ENCODE data around the gene GNPDA1.

GNPDA1 gene

GRCh38 chr5:141989720-141990119 is 23.1 kb downstream of the GNPDA1 start:
- DNase-seq, result no peak

DNA sequence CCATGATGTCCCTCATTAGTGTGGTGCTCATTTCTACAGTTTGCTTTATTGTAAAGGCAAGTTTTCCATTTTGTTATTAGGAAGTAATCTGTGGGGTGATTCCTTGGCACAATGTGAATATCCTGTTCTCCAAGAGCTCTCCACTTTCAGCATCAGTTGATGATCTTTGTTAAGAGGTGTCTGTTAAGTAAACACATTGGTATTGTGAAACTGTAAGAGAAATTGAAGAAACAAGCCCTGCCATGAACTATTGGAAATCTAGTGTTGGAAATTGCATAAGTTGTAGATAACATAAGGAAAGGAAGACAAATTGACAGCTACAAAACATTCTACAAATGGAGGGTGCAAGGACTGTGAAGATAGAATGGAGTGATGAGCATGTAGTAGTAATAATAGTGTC is 26.8 kb downstream of the GNPDA1 start:
- no peak for DNase-seq

DNA sequence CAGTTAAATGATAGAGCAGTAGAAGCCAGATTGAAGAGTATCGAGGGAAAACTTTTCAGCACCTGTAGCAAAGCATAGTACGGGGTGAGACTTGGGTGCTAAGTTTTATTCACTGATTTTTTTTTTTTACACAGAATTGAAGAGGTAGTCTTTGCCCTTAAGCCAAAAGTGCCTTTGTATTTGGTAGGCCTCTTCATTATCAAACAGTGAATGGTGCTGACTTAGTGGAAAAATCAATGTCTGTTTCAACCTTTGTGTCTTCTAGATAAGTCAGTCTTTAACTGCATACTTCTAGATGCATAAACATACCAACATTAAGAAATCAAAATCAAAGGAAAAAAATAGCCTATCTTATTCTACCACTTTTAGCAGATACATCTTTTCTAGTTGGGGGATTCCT is 30.2 kb downstream of the GNPDA1 start:
- DNase-seq, result no peak

GRCh38 chr5:141978389-141978788 is 34.4 kb downstream of the GNPDA1 start:
- no peak for DNase-seq

DNA sequence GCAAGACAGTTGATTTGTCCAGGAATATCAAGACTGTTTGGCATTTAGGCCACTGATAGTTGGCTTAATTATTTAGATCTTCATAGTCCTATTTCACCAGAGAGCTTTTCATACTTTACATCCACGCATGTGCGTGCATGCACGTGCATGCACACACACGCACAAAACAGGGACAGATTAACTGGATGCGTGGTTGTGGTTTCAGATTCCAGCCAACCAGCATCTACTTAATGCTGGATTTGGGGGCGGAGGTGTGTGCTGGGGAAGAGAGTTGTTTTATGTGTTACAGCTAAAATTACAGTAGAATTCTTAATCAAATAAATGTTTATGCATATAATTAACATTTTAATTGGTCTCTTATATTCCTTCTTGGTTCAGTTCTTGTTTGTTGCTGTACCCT is 36.7 kb downstream of the GNPDA1 start:
- DNase-seq, result no peak

- DNase-seq, result no peak
Observed at GRCh38 chr5:141973871-141974595, 38.8 kb downstream of the GNPDA1 start.

- no peak for DNase-seq
Observed at GRCh38 chr5:141969783-141970771, 42.8 kb downstream of the GNPDA1 start.

DNA sequence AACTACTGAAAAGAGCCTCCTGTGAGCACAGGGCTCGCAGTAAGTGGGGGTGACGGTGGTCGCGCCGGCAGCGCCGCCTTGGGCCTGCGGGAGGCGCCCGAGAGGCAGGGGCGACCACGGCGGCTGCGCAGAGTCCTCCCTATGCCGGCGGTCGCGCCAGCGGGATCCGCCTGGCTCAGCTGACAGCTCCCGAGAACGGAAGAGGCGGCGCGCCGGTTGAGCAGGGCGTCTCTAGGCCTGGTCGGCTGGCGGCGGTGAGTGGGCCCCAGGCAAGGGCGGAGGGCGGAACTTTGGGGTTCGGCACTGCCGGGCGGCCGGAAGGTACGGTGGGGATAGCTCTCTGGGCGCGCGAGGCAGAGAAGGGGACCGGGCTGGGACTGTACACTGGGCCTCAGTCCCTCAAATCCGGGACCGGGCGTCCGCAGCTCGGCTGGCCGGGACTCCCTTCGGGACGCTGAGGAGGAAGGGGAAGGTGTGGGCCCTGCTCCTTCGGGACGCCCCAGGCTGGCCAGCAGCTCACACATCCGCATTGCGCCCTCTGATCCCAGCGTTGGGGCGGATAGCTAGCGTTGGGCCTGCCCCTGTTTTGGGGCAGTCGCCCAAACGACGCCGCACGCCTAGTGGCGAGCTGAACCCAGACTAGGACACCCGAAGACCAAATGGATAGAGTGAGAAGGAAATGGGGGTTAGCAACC is 43.8 kb downstream of the GNPDA1 start, which contains the start of gene RNF14:
TSS of gene RNF14 (plus strand) at position 192 of the 695 bp plus-strand sequence. CDS start 4,484 bp downstream, outside the sequence.
- DNase-seq, result peak; percentile 92

GRCh38 chr5:141966963-141967333 is 45.9 kb downstream of the GNPDA1 start:
- DNase-seq, result no peak

GRCh38 chr5:141966275-141966962 is 46.4 kb downstream of the GNPDA1 start:
- no peak for DNase-seq

DNA sequence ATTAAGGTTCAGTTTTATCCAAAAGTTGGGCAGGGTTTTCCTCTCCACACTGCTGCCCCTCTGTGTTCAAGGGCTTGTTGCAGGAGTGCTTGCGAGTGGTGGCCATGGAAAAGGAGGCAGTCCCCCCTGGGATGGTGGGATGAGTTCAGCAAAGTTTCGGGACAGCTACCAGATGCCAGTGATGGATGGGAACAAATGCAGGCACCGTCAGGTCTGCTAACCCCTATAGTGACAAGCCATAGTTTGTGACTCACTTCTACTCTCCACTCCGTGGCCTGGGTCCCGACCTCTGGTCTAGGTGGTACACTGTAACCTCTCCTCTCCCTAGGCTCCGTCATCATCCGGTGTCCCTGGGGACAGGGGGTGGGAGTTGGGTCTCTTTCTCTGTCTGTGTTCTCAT is 47.8 kb downstream of the GNPDA1 start:
- DNase-seq, result no peak

- DNase-seq, result no peak
Observed at GRCh38 chr5:141963701-141964100, 49.1 kb downstream of the GNPDA1 start.

GRCh38 chr5:141961466-141961865 is 51.4 kb downstream of the GNPDA1 start:
- no peak for DNase-seq

- DNase-seq, result peak; percentile 91
Observed at GRCh38 chr5:141960449-141961323, 52.1 kb downstream of the GNPDA1 start.

GRCh38 chr5:141960018-141960417 is 52.8 kb downstream of the GNPDA1 start:
- no peak for DNase-seq

DNA sequence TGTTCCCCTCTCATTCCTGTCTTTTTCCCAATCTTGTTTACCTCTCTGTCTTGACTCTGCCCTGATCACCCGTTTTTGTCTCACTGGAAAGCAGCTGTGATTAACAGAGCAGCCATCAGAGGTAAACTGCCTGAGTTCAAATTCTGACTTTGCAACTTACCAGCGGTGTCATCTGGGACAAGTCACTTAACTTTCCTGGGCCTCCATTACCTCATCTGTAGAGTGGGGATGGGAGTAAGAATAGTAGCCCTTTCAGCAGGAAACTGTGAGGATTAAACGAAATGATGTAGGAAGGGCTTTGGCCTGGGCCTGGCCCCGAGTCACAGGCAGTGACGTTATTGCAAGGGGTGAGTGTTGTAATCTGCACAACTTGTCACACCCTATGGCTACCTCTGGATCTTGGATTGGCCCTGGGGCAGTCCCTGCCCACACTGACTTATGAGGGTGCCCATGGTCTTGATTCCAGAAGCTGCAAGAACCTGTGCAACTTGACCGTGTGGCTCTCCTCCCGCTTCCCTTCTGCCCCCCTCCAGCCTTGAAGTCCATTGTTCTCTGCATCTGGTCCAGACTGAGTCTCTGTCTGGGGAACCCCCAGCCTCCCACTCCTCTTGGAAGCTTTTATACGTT is 54.2 kb downstream of the GNPDA1 start:
- no peak for DNase-seq

DNA sequence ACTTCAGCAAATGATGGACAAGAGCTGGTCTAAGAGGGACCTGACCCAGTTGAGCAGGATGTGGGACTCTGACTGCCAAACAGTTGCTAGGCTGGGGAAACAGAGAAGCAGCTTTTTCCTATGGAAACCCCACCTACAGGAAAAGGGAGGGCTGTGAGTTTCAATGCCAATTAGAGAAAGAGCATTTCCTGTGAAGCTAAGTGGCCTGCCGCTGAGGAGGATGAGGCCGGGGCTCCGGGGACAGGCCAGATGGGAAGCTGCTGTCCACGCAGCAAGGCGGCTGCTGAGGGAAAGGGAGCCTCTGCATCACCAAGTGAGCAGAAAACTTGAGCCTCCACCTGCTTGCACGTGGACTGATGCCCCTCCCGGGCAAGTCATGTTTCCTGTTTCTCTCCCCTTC is 54.7 kb downstream of the GNPDA1 start, which contains the start of gene PCDH12:
TSS of gene PCDH12 (minus strand) at position 90 of the 400 bp plus-strand sequence. CDS start 351 bp downstream, outside the sequence.
- no peak for DNase-seq

GRCh38 chr5:141957367-141957996 is 55.3 kb downstream of the GNPDA1 start:
- DNase-seq, result no peak

DNA sequence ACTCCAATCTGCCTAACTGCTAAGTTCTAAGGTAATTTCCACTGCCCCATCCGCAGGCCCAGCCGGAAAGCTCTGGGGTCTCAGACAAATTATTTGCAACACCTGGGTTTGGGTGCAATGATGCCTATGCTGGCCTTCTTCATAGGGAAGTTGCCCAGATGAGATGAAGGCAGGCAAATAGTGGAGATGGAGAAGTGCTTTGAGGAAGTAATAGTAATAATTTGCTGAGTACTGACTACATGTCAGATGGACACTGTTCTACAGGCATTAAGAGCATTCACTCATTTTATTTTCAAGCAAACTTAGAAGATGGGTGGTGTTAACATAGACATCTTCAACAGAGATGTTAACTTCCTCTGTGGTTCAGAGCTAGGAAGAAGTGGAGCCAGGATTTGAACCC is 58.6 kb downstream of the GNPDA1 start:
- DNase-seq, result no peak

GRCh38 chr5:141952020-141952419 is 60.8 kb downstream of the GNPDA1 start:
- DNase-seq, result no peak

Measured in midbrain (tissue), 1 donor.